Body of pancreas (tissue), 4 donors: ENCODE measurements around the gene AFF3.

Experiments used
- POLR2A ChIP-seq, 3 donors: fragments of 450-650 bp; IDR thresholded peaks; one replicate each; pipeline ENCODE4 v1.6.1; 2016; ENCODE audit warnings: antibody characterized with exemption in 3 of 3, mild to moderate bottlenecking in 2 of 3
- TF ChIP-seq, protein P1 (sequence below), 7 experiments: fragments of 450-650 bp in 4 of 7; fragments of 200-600 bp in 3 of 7; sonication (generic) in 3 of 7; IDR thresholded peaks; one replicate each; pipeline ENCODE4 v1.5.1; 2016 to 2019; ENCODE audit warnings: antibody characterized with exemption in 7 of 7

DNA sequence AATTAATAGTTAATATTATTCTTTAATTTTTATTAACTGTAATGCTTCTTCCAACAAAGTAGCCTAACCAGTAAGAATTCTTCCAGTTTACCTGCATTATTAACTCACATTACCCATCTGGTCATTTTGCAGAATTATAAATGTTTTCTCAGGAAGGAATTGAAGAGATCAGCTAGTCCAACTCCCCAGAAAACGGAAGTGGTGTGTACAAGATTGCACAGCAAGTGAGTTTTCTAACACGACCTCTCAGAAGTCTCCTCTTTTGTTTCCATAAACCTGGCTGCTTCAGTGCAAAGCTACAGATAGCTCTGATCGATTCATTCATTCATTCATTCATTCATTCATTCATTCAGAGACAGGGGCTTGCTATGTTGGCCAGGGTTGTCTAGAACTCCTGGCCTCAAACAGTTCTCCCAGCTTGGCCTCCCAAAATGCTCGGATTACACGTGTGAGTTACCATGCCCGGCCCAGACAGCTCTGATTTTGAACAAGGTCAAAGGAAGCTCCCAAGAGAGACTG lies 523.8 kb downstream of the AFF3 start:
- TF ChIP-seq, protein P1, sequence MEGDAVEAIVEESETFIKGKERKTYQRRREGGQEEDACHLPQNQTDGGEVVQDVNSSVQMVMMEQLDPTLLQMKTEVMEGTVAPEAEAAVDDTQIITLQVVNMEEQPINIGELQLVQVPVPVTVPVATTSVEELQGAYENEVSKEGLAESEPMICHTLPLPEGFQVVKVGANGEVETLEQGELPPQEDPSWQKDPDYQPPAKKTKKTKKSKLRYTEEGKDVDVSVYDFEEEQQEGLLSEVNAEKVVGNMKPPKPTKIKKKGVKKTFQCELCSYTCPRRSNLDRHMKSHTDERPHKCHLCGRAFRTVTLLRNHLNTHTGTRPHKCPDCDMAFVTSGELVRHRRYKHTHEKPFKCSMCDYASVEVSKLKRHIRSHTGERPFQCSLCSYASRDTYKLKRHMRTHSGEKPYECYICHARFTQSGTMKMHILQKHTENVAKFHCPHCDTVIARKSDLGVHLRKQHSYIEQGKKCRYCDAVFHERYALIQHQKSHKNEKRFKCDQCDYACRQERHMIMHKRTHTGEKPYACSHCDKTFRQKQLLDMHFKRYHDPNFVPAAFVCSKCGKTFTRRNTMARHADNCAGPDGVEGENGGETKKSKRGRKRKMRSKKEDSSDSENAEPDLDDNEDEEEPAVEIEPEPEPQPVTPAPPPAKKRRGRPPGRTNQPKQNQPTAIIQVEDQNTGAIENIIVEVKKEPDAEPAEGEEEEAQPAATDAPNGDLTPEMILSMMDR (IDR thresholded peaks at IDR 0.05): no peak
- TF ChIP-seq POLR2A (IDR thresholded peaks at IDR 0.05): no peak
